Activated CD4-positive, CD25-positive, alpha-beta regulatory T cell treated with anti-CD3 and anti-CD28 coated beads, Interleukin-2, amount 50 U/mL, for 16 hours (primary cell): ENCODE results near the gene GOLGA6L10.
"Not testable (repeated sequence)": the region's sequence is repeated elsewhere in the genome, so short reads cannot be mapped to it uniquely, and the experiment has no call there.

ENCODE experiments used
- DNase-seq: peaks from one replicate; pipeline ENCODE4 v3.0.0-alpha.2; 2020; ENCODE audit warnings: low read depth, low spot score

Gene GOLGA6L10

GRCh38 chr15:82300326-82300725 lies 48.9 kb downstream of the GOLGA6L10 start:
- DNase-seq, result not testable (repeated sequence)

- DNase-seq, result not testable (repeated sequence)
These were observed 49.8 kb downstream of the GOLGA6L10 start for GRCh38 chr15:82299511-82299914.

DNA sequence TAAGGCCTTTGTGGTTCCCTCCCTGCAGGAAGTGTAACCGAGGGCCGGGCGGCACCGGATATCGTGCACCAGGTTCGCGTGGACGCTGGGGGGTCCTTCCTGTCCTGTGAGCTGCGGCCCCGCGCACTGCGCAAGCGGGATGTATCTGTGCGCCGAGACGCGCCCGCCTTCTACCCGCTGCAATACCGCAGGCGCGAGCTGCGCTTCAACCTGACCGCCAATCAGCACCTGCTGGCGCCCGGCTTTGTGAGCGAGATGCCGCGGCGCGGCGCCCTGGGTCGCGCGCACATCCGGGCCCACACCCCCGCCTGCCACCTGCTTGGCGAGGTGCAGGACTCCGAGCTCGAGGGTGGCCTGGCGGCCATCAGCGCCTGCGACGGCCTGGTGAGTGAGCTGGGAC lies 50.8 kb downstream of the GOLGA6L10 start:
- no peak for DNase-seq

GRCh38 chr15:82298032-82298431 lies 51.2 kb downstream of the GOLGA6L10 start:
- DNase-seq, result no peak

DNA sequence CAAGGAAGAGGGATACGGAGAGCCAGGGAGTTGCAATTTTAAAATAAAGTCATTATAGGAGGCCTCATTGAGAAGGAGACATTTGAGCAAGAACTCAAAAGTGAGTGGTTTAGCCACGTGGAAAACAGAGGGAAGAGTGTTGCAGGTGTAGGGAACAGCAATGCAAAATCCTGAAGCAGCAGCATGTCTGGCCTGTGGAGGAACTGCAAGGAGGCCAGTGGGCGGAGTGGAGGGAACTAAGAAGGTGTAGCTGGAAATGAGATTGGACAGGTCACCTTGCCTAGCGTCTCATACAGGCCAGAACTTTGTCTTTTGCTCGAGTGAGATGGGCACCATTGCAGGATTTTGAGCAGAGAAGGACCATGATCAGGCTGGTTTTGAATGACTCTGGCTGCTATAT lies 51.7 kb downstream of the GOLGA6L10 start:
- DNase-seq, result no peak

DNA sequence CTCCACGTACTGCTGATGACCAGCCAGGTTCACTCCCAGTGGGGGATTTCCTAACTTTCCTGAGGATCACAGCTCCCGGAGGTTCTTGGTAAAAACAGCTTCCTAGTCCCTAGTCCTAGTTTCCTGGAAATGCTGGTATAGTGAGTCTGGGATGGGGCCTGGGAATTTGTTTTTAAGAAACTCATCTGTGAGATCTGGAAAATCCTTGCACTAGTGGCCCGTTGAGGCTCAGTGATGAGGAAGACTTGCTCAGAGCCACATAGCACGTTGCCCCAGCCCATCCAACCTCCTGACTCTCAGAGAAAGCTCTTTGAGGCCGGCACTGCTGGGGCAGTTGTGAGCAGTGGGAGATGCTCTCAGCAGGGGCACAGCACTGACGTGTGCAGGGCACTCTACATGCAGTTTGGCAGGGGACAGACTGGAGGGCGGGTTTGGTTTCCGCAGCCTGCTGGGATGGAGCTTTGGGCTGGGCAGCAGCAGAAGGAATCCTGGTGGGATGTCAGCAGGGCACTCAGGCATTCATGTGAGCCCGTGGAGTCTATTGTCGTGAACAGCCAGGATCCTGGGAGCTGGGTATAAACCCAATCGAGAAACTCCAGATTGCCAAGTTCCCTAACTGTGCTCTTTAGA lies 55.1 kb downstream of the GOLGA6L10 start:
- DNase-seq, result no peak

DNA sequence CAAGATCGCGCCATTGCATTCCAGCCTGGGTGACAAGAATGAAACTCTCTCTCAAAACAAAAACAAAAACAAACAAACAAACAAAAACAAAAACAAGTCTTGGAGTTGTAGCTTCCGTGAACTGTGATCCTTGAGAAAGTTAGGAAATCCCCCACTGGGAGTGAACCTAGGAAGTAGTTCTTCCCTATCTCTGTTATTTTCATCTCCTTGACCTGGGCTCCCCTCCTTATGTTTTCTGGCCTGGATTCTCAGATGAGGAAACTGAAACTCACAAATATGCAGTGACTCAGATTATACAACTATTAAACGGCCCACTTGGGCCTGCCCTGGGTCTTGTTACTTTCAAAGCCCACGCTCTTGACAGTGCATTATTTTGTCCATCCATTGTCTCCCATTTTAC lies 57.0 kb downstream of the GOLGA6L10 start:
- no peak for DNase-seq
